Measurements from ENCODE around the gene RAB7A.

The RAB7A gene

DNA sequence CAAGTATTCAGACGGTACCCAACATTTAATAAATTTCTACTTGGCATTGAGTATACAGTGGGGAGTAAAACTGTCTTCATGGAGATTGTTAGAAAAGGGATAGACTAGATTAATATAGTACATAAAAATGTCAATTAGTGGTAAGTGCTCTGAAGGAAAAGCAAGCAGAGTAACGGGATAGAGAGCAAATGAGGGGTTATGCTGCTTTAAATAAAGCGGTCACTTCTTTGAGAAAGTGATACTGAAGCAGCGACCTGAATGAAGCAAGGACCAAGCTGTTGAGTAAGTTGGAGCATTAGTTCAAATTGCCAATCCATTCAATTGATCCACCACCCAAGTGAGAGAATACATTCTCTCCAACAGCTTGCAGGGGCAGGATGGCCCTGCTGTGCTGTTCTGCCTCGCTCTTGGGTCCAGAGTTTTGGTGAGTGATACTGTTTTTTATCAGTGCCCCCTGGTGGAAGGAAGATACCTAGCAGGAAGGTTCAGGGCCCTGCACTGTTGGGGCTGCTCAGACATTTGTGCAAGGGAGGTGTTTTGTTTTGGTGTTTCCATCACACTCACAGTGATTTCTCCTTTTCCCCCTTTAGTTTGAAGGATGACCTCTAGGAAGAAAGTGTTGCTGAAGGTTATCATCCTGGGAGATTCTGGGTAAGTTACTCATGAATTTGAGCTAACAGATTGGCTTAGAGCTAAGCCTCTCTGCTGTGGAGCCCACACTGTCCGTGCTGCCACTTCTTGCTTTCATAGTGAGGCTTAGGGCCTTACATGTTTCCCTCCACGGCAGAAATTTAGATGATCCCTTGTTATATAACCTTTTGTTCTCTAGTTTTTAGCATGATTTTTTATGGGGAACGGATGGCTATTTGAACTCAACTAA lies 69.0 kb downstream of the RAB7A start:
- peak; percentile 62 for DNase-seq

GRCh38 chr3:128799653-128800052 lies 73.7 kb downstream of the RAB7A start:
- no peak for DNase-seq

DNA sequence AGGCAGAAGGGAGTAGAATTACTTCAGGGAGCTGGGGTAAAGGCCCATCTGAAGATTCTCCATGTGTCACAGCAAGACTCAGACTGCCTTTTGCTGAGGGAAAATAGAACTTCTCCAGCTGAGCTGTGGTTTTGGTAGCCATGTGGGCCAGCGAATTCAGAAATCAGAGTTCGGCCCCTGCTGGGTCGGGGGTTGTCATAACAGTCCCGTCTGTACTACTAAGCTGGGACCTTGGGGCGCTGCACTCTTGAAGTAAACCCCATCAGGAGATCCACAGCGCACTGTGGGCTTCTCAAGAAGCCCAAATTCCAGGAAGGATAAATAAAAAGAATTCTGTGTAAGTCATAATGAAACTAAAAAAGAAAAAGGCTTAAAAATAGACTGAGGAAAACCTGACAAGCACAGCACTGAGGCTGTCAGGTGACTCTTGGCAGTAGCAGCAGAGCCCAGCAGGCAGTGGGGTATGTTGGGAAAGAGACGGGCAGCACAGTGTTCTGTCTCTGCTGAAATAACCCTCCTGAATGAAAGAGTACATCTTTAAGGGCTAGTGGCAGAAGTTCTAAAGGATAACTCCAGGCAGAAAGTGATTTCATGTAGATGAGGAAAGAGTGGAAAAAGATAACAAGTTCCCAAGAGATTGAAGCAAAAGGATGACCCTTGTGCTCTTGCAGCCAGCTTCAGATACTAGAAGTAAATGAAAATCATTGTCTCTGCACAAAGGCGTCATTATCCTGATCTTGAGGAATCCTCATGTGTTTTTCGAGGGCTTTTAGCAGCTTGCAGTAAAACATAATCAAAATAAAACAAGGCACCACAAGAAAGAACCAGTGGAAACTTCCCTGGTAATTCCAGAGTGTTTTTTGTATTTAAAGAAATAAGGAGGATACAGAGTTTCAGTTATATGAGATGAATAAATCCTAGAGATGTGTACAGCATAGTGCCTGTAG lies 74.5 kb downstream of the RAB7A start:
- DNase-seq, result no peak

GRCh38 chr3:128801779-128802380 lies 75.9 kb downstream of the RAB7A start:
- DNase-seq, result no peak

DNA sequence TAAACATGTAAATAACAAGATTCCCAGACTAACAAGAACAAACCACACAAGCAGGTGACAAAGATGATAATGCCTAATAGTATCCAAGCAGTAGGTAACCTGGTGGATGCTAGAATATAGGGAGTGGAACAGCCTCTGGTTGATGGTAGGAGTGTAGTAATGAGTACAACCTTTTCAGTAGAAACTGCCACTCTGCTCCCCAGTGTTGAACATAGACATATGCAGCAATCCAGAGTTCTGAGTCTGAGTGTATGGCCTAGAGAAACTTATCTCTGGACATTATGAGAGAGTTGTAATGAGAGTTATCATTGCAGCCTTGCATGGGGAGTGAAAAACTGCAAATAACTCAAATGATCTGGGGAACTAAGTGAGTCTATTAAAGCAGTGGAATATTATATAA lies 77.3 kb downstream of the RAB7A start:
- DNase-seq, result no peak

DNA sequence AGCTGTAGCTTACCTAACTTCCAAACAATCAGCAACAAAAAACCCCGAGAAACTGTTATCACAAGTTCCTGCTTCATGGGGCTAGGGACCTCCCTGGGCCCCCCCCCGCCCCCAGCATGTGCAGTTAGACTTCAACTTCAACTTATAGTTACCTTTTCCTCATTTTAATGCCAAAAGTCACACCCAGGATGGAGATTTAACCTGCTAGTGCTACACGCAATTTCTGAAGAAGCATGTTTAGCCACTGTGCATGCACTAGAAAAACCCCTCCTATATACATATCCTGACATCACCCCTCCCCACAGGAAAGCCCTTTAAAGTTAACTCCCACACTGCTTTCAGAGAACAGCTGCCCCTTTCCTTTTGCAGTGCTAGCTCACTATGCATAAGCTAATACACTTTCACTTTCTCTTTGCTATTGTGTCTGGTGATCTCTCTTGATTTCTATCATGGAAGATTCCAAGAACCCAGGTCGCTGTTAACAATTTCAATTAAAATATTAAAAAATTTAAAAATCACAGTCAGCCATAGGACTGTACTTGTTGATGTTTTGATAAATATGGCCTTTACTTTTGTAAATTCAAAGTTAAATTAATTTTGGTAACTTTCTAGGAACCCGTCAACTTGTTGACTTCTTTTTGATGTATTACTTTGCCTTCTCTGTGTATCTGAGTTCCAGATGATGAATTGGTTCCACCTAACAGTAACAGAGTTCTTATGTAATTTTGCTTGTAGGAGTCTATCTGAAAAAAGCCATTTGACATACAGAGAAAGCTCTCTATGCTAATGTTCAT lies 78.2 kb downstream of the RAB7A start:
- no peak for DNase-seq

GRCh38 chr3:128804811-128805155 lies 78.8 kb downstream of the RAB7A start:
- no peak for DNase-seq

DNA sequence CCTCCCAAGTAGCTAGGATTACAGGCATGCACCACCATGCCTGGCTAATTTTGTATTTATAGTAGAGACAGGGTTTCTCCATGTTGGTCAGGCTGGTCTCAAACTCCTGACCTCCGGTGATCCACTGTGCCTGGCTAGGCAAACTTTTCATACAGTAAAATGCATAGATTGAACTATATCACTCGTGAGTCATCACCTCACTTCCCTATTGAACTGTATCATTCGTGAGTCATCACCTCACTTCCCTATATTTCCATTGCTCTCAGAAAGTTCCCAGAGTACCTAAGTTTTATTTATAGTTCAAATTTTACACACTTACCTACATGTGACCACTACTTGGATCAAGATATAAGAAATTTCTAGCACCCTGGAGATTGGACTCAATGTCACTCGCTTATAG lies 79.8 kb downstream of the RAB7A start:
- DNase-seq, result peak; percentile 64

DNA sequence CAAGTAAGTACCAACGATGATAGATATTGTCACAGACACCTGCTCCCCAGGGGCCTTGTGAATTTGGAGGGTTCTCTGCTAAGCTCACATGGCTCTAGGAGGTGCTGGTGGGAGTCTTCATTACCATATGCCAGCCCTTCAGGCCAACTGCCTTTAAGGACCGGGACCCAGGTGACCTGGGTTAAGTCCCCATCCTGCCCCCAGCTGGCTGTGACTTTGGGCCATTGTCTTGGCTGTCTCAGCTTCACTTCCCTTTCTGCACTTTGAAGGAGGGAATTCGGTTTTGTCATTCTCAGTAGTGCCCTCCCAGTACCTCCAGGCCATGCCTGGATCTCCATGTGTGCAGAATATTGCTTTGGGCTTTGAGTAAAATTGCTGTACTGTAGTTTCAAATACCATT lies 80.6 kb downstream of the RAB7A start:
- no peak for DNase-seq

DNA sequence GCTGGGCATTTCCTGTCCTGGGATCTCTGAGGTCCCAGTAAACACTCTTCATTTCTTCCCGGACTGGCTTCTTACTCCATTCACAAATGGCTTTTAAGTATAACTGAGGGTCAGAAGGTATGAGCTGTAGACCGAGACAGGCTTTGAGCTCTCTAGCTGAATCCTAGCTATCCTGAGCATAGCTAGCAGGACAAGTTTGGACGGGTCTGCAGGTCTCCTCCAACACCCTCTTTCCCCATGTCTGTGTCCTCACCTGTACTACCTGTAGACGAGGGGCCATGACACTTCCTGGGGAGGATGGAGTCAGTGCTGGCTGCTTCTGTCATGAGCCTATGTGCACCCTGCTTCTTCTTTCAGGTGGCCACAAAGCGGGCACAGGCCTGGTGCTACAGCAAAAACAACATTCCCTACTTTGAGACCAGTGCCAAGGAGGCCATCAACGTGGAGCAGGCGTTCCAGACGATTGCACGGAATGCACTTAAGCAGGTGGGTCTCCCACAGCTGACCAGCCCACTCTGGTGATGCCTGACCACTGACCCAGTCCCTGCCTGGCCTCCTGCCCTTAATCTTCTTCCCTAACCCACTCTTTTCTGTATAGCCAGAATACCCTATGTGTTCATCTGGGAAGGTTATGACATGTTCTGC lies 81.3 kb downstream of the RAB7A start:
- DNase-seq, result no peak

- DNase-seq, result no peak
Observed at GRCh38 chr3:128808672-128809071, 82.7 kb downstream of the RAB7A start.

DNA sequence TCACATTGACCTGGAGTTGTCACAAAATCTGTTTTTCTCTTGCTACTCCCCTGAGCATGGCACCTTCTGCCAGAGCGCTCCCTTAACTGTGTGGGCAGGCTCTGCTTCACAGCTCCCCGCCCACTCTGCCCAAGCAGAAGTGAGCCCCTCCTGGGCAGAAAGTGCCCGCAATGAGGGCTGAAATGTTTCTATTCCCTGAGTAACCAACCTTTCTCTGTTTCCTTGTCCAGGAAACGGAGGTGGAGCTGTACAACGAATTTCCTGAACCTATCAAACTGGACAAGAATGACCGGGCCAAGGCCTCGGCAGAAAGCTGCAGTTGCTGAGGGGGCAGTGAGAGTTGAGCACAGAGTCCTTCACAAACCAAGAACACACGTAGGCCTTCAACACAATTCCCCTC lies 87.1 kb downstream of the RAB7A start:
- no peak for DNase-seq

GRCh38 chr3:128814060-128814459 lies 88.1 kb downstream of the RAB7A start:
- DNase-seq, result no peak

- DNase-seq, result no peak
Observed at GRCh38 chr3:128814519-128815317, 88.7 kb downstream of the RAB7A start.

DNA sequence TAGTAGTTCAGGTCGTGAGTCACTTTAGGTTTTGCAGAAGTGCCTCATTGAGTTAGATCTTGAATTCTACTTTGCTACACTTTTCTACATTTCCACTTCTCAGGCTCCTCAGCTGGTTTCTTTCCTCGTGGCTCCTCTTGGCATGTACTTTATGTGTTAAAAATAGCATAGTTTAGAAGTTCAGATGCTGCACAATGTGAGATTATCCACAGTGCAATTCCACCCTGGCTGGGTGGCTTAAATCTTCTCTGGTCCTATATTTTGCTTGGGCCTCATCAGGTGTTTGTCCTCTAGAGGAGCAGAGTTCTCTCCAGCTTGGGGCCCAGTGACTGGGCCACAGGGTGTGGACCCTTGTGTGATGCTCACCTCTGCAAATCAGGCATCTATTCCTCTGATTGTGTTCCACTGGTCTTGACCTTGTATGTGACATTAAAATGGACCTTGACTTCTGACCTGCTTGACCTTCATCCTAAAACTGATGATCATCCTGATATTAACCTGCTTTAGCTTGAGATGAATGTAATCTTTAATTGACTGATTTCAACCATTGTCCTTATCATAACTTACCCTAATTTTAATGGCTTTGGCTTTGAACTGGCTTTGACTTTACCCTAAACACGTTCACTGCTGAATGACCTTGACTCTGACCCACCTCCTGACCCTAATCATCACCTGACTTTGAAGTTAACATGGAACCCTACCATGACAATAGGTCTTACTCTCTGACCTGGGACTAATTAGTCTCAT lies 89.5 kb downstream of the RAB7A start:
- DNase-seq, result no peak

DNA sequence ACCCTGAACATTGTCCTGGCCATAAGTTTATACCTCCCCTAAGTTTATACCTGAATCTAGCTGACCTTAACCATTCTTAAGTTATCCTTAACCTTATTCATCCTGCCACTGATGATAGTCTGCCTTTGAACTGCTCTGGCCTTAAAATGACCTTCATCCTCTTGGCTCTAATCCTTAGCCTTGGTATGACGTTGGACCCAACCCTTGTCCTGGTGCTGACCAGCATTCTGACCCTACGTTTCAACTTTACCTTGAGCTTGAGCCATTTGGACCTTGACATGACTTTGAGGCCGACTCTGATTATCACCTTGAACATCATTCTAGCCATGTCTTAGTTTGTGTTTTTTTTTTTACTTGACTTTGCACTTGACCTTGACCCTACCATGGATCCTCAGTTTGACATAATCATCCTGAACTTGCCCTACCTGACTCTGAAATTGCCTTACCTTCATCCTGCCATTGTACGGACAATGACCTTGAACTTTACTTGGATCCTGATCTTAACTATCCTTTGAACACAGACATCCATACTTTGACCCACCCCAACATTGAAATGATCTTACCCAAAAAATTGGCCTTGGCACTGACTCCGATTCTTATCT lies 92.3 kb downstream of the RAB7A start:
- no peak for DNase-seq

DNA sequence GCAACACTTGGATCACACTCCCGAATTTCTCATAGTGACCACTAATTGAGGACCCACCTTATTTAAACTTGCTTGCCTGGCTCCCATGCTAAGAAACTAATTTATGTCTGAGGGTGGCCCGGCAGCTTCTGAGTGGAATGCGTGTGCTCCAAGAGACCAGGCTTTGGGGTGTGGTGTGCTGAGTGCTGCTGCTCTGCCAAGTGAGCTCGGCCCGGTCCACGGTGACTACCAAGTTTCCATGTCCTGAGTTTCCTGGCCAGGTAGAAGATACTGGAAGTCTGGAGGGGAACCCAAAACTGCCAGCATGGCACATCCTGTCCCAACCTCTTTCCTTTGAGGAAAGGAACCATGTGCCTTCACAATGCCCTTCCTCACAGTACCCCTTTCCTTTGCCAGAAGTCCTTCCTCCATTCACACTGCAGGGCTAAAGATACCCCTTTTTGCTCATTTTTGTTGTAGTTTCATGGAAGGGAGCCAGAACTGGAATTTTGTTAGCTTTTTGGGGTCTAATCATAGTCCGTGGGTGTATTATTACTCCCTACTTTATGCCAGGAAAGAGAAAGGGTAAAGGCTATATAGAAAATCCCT lies 94.4 kb downstream of the RAB7A start:
- DNase-seq, result no peak

DNA sequence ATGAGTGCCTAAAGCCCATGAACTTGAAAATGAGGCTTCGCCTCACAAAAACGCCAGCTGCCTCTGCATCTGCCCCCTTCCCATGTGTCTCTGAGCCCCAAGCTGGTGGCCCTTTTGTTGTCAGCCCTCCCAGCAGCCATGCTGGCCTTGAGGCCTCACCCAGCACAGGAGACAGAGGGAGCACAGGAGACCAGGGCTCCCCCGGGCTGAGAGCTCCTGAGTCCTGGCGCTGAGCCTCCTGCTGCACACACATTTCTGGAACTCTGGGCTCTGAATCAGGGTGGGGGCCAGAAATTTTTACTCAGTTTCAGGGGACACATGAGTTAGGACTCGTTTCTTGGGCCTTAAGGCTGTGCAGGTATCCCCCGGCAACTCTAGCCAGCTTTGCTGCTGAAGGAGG lies 97.0 kb downstream of the RAB7A start:
- no peak for DNase-seq

- no peak for DNase-seq
Observed at GRCh38 chr3:128823631-128824030, 97.6 kb downstream of the RAB7A start.

All from HCEC 1CT (cell line).